Suprapubic skin (tissue), 4 donors: ENCODE data around the gene PCF11. TPM values are rescaled to one million over a fixed set of nuclear protein-coding genes. Genes with fewer than 3 reads are reported as not detected.
"Not testable (repeated sequence)": the region's sequence is repeated elsewhere in the genome, so short reads cannot be mapped to it uniquely, and the experiment has no call there.

ENCODE experiments used
- DNase-seq, 2 donors: peaks; one replicate each; pipeline ENCODE4 v3.0.0-alpha.2; 2019; ENCODE audit warnings: low spot score in 2 of 2
- H3K27ac ChIP-seq: fragments of 200-600 bp; sonication (generic); one replicate; pipeline ENCODE4 v1.5.1; 2019
- H3K27me3 ChIP-seq: fragments of 200-600 bp; sonication (generic); one replicate; pipeline ENCODE4 v1.5.1; 2019
- H3K36me3 ChIP-seq: fragments of 200-600 bp; sonication (generic); one replicate; pipeline ENCODE4 v1.5.1; 2019
- H3K4me1 ChIP-seq: fragments of 200-600 bp; sonication (generic); one replicate; pipeline ENCODE4 v1.5.1; 2019
- H3K4me3 ChIP-seq: fragments of 200-600 bp; sonication (generic); one replicate; pipeline ENCODE4 v1.5.1; 2019; ENCODE audit warnings: mild to moderate bottlenecking
- H3K9me3 ChIP-seq: fragments of 200-600 bp; sonication (generic); one replicate; pipeline ENCODE4 v1.5.1; 2019
- CTCF ChIP-seq, 2 donors: fragments of 200-600 bp in 1 of 2; fragments of 450-650 bp in 1 of 2; sonication (generic) in 1 of 2; IDR thresholded peaks; one replicate each; pipeline ENCODE4 v1.5.1; 2016 to 2019; ENCODE audit warnings: antibody characterized with exemption in 2 of 2, mild to moderate bottlenecking in 1 of 2, moderate library complexity in 1 of 2
- EP300 ChIP-seq: sonication (generic); formaldehyde crosslinking; IDR thresholded peaks from one replicate; pipeline ENCODE4 v1.6.1; 2017; ENCODE audit warnings: antibody characterized with exemption
- POLR2A ChIP-seq, 2 donors: fragments of 450-650 bp; IDR thresholded peaks; one replicate each; pipeline ENCODE4 v1.6.1; 2017; ENCODE audit warnings: antibody characterized with exemption in 2 of 2, mild to moderate bottlenecking in 2 of 2, moderate library complexity in 2 of 2
- POLR2AphosphoS5 ChIP-seq, 3 donors: sonication (generic); formaldehyde crosslinking; IDR thresholded peaks; one replicate each; pipeline ENCODE4 v1.6.1; 2017; ENCODE audit warnings: antibody characterized with exemption in 3 of 3
- WGBS: methylation state at CpG from one replicate; pipeline ENCODE4 v1.1.5; 2018; 5-methylcytosine and 5-hydroxymethylcytosine counted together
- total RNA-seq, 4 donors: library from RNA; depleted of rRNA; stranded (reverse); fragments of >200 nt; gene quantifications; one replicate each; pipeline ENCODE4 v1.1.0, GENCODE V29; 2016

The PCF11 gene
- total RNA-seq, 4 donors from 2014 or later, result 89.1 to 185 (median 117) TPM

GRCh38 chr11:83206221-83206620, 49.3 kb downstream of the PCF11 start:
- no peak overlapping the region for H3K27ac ChIP-seq
- WGBS, result 89% methylated on average over 1 of the region's 1 CpG
- TF ChIP-seq POLR2AphosphoS5 (IDR thresholded peaks at IDR 0.05) (no peak), CTCF (IDR thresholded peaks at IDR 0.05) (no peak), EP300 (no peak), POLR2A (IDR thresholded peaks at IDR 0.05) (no peak)
- H3K36me3 ChIP-seq, result peaks cover 38% of the 10 kb centered on the region
- DNase-seq, result no peak
- no peaks in the 10 kb centered on the region for H3K4me1 ChIP-seq
- H3K27me3 ChIP-seq, result no peaks in the 10 kb centered on the region
- no peaks in the 10 kb centered on the region for H3K9me3 ChIP-seq
- no peak overlapping the region for H3K4me3 ChIP-seq

- not testable (repeated sequence) for DNase-seq, H3K9me3 ChIP-seq, H3K27me3 ChIP-seq, H3K27ac ChIP-seq, H3K4me3 ChIP-seq, H3K4me1 ChIP-seq
- H3K36me3 ChIP-seq, result peaks cover 43% of the 10 kb centered on the region
- 73% methylated on average over 4 of the region's 4 CpGs for WGBS
These were observed 49.9 kb downstream of the PCF11 start for GRCh38 chr11:83206771-83207382.

GRCh38 chr11:83219095-83219494, 62.2 kb downstream of the PCF11 start:
- Histone ChIP-seq H3K4me1 (no peaks in the 10 kb centered on the region), H3K27me3 (no peaks in the 10 kb centered on the region), H3K27ac (no peak overlapping the region), H3K36me3 (no peaks in the 10 kb centered on the region), H3K9me3 (no peaks in the 10 kb centered on the region), H3K4me3 (no peak overlapping the region)
- no peak for DNase-seq
- WGBS, result 75% methylated on average over 8 of the region's 8 CpGs
- TF ChIP-seq EP300 (no peak), CTCF (IDR thresholded peaks at IDR 0.05) (no peak), POLR2AphosphoS5 (IDR thresholded peaks at IDR 0.05) (no peak), POLR2A (IDR thresholded peaks at IDR 0.05) (no peak)

GRCh38 chr11:83220260-83220659, 63.3 kb downstream of the PCF11 start:
- no peak for TF ChIP-seq POLR2A (IDR thresholded peaks at IDR 0.05)
- no peak for TF ChIP-seq EP300

GRCh38 chr11:83221694-83222093, 64.8 kb downstream of the PCF11 start:
- H3K4me3 ChIP-seq, result no peak overlapping the region
- TF ChIP-seq EP300 (no peak), CTCF (IDR thresholded peaks at IDR 0.05) (no peak)
- H3K4me1 ChIP-seq, result no peaks in the 10 kb centered on the region
- no peaks in the 10 kb centered on the region for H3K9me3 ChIP-seq
- no peaks in the 10 kb centered on the region for H3K36me3 ChIP-seq
- no peak overlapping the region for H3K27ac ChIP-seq
- no peaks in the 10 kb centered on the region for H3K27me3 ChIP-seq
- DNase-seq, result no peak

More at GRCh38 chr11:83220260-83220659, 63.3 kb downstream of the PCF11 start:
- Histone ChIP-seq H3K27ac (no peak overlapping the region), H3K27me3 (no peaks in the 10 kb centered on the region), H3K9me3 (no peaks in the 10 kb centered on the region), H3K36me3 (no peaks in the 10 kb centered on the region), H3K4me3 (no peak overlapping the region), H3K4me1 (no peaks in the 10 kb centered on the region)
- no peak for DNase-seq
- 90% methylated on average over 10 of the region's 10 CpGs for WGBS

GRCh38 chr11:83222499-83222898, 65.6 kb downstream of the PCF11 start:
- Histone ChIP-seq H3K36me3 (no peaks in the 10 kb centered on the region), H3K27me3 (no peaks in the 10 kb centered on the region), H3K4me1 (no peaks in the 10 kb centered on the region), H3K9me3 (no peaks in the 10 kb centered on the region), H3K4me3 (no peak overlapping the region), H3K27ac (no peak overlapping the region)
- TF ChIP-seq EP300, result no peak
- WGBS, result 98% methylated on average over 1 of the region's 1 CpG
- no peak for DNase-seq

- no peaks in the 10 kb centered on the region for H3K9me3 ChIP-seq
- TF ChIP-seq CTCF (IDR thresholded peaks at IDR 0.05) (no peak), EP300 (no peak), POLR2A (IDR thresholded peaks at IDR 0.05) (no peak), POLR2AphosphoS5 (IDR thresholded peaks at IDR 0.05) (no peak)
- 91% methylated on average over 2 of the region's 2 CpGs for WGBS
- no peak for DNase-seq
- no peak overlapping the region for H3K4me3 ChIP-seq
- H3K4me1 ChIP-seq, result no peaks in the 10 kb centered on the region
- no peaks in the 10 kb centered on the region for H3K27me3 ChIP-seq
- no peak overlapping the region for H3K27ac ChIP-seq
- no peaks in the 10 kb centered on the region for H3K36me3 ChIP-seq
These were observed 66.5 kb downstream of the PCF11 start for GRCh38 chr11:83223457-83223856.
